HL-60 (cell line): ENCODE results near the gene SERP2.

ENCODE experiments used
- CTCF ChIP-seq: IDR thresholded peaks from one replicate; pipeline ENCODE4 v1.5.1; 2011; ENCODE audit warnings: low read length, control low read depth, inconsistent platforms; ENCODE audit not compliant: insufficient read depth
- POLR2AphosphoS5 ChIP-seq: IDR thresholded peaks from 2 replicates; pipeline ENCODE4 v1.6.1; 2012; ENCODE audit warnings: low read depth

GRCh38 chr13:44416744-44417143, 43.1 kb downstream of the SERP2 start:
- TF ChIP-seq CTCF: no peak
- no peak for TF ChIP-seq POLR2AphosphoS5
